BJ (cell line): ENCODE measurements around the gene QRFPR. TPM values are rescaled to one million over a fixed set of nuclear protein-coding genes. Genes with fewer than 3 reads are reported as not detected.

Experiments used
- CTCF ChIA-PET: fragments of 350-600 bp; formaldehyde crosslinking; extraction: SDS; loops from one replicate; lab custom pipeline; 2021; ENCODE audit warnings: antibody characterized with exemption, inconsistent platforms; lab: Yijun Ruan, JAX
- POLR2A ChIA-PET: fragments of 300-600 bp; sonication (Branson Sonifier 250); formaldehyde crosslinking; extraction: SDS; loops from one replicate; lab custom pipeline; 2021; ENCODE audit warnings: antibody characterized with exemption; lab: Charles Lee
- DNase-seq: peaks from one replicate; pipeline ENCODE4 v3.0.0-alpha.2; 2011; ENCODE audit warnings: low read depth
- H3K27me3 ChIP-seq: 2 replicates; pipeline ENCODE4 v1.6.0; 2011; ENCODE audit warnings: low read length; ENCODE audit not compliant: control insufficient read depth, insufficient read depth
- H3K36me3 ChIP-seq: 2 replicates; pipeline ENCODE4 v1.5.1; 2011; ENCODE audit warnings: low read length; ENCODE audit not compliant: control insufficient read depth, insufficient read depth
- H3K4me3 ChIP-seq: 2 replicates; pipeline ENCODE4 v1.5.1; 2011; ENCODE audit warnings: low read depth, mild to moderate bottlenecking, control low read depth, low read length
- CTCF ChIP-seq: IDR thresholded peaks from 2 replicates; pipeline ENCODE4 v1.5.1; 2011; ENCODE audit warnings: low read depth, mild to moderate bottlenecking, control low read depth, inconsistent platforms, low read length, moderate library complexity; ENCODE audit not compliant: insufficient read depth
- polyA plus RNA-seq: library from polyadenylated mRNA; depleted of rRNA; stranded (reverse); fragments of >200 nt; gene quantifications from 2 replicates; pipeline ENCODE4 v1.2.3, GENCODE V29; 2011

Gene QRFPR
- polyA plus RNA-seq, 1 experiment, result not detected

DNA sequence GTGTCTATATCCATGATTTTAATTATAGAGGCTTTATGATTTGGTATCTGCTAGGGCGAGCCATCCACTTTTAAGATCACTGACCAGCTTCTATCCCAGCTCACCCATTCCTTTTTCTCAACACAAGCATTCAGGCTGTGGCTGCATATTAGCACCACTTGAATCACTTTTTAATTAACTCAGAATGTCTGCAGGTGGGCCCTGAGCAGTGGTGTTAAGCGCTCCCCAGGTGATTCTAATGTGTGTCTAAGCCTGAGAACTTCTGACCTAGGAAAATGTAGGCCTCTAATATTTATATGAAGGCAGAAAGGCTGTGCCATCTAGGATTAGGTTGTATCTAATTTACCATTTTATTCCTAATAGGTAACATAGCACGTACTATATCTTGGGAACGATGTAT lies 19.8 kb upstream of the QRFPR start:
- no peaks in the 10 kb centered on the region for H3K27me3 ChIP-seq
- no peaks in the 10 kb centered on the region for H3K36me3 ChIP-seq
- no peak overlapping the region for H3K4me3 ChIP-seq
- ChIA-PET POLR2A (no interaction called here), CTCF (interaction anchor here (0.6 to 0.7 kb wide), 2 partner anchors 146 to 1557 kb away, joined by 3 to 4 read pairs; no protein-coding TSS in a partner anchor)
- no peak for TF ChIP-seq CTCF
- DNase-seq, result no peak

DNA sequence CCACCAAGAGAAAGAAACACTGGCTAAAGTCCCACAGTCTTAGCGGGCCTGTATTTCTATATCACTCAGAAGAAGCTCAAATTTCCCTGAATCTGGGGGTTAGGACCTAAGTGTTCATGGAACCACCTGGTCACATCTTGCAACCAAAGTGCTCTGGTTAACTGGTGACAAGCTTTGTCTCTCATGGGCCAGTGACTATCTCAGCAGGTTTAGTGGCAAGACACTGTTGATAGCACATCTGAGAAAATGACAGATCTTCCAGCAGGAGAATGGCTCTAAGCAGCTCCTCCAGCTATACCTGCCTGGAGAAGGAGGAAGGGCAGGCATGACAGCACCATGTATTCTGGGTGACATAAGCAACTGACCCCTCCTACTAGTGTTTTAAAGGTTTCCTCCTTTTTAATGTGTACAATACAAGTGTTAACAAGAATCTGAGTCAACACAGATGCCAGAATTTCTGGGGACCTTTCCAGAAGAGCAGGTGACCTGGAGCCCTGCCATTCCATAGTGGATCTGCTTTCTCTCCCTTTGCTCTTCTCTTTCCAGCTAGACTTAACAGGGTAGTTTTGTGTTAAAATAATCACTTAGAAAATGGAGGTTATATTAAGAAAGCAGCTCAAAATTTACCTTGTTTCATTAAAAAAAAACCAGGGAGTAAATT lies 17.3 kb upstream of the QRFPR start:
- TF ChIP-seq CTCF, result no peak
- Histone ChIP-seq H3K4me3 (no peak overlapping the region), H3K36me3 (no peaks in the 10 kb centered on the region), H3K27me3 (no peaks in the 10 kb centered on the region)
- ChIA-PET POLR2A (no interaction called here), CTCF (interaction anchor here (0.6 kb wide), 1 partner anchor 114 kb away, joined by 4 read pairs; no protein-coding TSS in a partner anchor)
- no peak for DNase-seq

- POLR2A ChIA-PET, result no interaction called here
- DNase-seq, result no peak
- CTCF ChIA-PET, result no interaction called here
- TF ChIP-seq CTCF, result no peak
- Histone ChIP-seq H3K36me3 (no peaks in the 10 kb centered on the region), H3K27me3 (no peaks in the 10 kb centered on the region), H3K4me3 (no peak overlapping the region)
Measured at GRCh38 chr4:121397434-121397833, 16.6 kb upstream of the QRFPR start.

GRCh38 chr4:121392426-121393086 lies 11.7 kb upstream of the QRFPR start:
- H3K27me3 ChIP-seq, result no peaks in the 10 kb centered on the region
- ChIA-PET POLR2A (no interaction called here), CTCF (no interaction called here)
- no peak for DNase-seq
- TF ChIP-seq CTCF, result no peak
- no peaks in the 10 kb centered on the region for H3K36me3 ChIP-seq
- H3K4me3 ChIP-seq, result no peak overlapping the region

GRCh38 chr4:121390335-121390734 lies 9.5 kb upstream of the QRFPR start:
- CTCF ChIA-PET, result interaction anchor here (1.4 kb wide), 1 partner anchor 11 kb away, joined by 3 read pairs; no protein-coding TSS in a partner anchor

More at GRCh38 chr4:121390335-121390734, 9.5 kb upstream of the QRFPR start:
- POLR2A ChIA-PET, result no interaction called here
- no peaks in the 10 kb centered on the region for H3K27me3 ChIP-seq
- no peak for DNase-seq
- H3K4me3 ChIP-seq, result no peak overlapping the region
- H3K36me3 ChIP-seq, result no peaks in the 10 kb centered on the region
- no peak for TF ChIP-seq CTCF
